ENCODE measurements around the gene RFX3. TPM values are rescaled to one million over a fixed set of nuclear protein-coding genes. Genes with fewer than 3 reads are reported as not detected.

Gene RFX3
- total and polyA plus RNA-seq, 2 of the 13 experiments (the other 11 are each of a cell fraction or from before 2014, with no cell fraction given): 2.7 to 5.3 TPM

DNA sequence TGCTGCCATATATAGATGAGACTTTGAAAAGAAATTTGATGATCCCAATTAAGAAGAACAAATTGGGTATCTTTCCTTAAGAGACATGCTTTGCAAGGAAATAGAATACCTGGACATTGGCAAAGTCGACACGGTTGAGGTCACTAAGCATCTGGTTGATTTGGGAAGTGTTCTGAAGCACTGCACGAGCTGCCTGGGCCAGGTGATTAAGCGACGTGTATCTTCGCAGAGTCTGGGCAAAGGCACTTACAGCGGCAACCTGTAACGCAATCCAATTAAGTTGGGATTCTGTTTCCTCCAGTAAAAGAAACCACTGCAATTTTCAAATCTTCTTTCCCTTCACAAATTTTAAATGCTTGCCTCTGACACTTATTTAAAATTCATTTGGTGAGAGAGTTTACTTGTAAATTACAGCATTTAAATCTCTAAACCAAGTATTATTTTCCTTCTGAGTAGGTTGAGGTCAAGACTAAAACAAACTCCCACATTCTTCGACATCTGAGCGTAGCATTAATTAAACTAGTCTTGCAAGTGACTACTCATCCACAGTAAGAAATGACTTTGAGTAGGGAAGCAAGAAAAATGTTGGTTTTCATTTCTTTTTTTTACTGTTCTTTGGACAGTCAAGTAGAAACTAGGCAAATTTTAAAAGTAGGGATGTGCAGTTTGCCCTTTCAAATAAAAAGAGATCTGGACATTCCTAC lies 262.8 kb downstream of the RFX3 start:
- DNase-seq (ENCODE audit: low spot score) (no peak), ATAC-seq (no peak), FAIRE-seq (no peak)
- POLR2A ChIA-PET: no interaction called here
- Histone ChIP-seq H4K20me1 (ENCODE audit: insufficient read depth, low read length) (no peaks in the 10 kb centered on the region), H3K4me2 (ENCODE audit: low read depth, low read length) (no peak overlapping the region), H3K9ac (ENCODE audit: insufficient read depth, low read depth, low read length) (no peak overlapping the region), H3K4me1 (ENCODE audit: insufficient read depth, low read length) (no peaks in the 10 kb centered on the region), H3K27me3 (ENCODE audit: control insufficient read depth in 1 of 2, insufficient read depth in 2 of 2, low read length in 2 of 2) (no peaks in the 10 kb centered on the region), H3K4me3 (replicated peaks in 1 of 3; ENCODE audit: insufficient read depth in 1 of 3, low read depth in 2 of 3, low read length in 3 of 3) (no peak overlapping the region), H3K27ac (ENCODE audit: extremely low read length, insufficient read depth, low read length) (no peak overlapping the region), H3K9me3 (ENCODE audit: low read length) (no peaks in the 10 kb centered on the region), H3K79me2 (ENCODE audit: insufficient read depth, low read length) (no peaks in the 10 kb centered on the region), H3K36me3 (replicated peaks in 1 of 2; ENCODE audit: control insufficient read depth in 1 of 2, insufficient read depth in 2 of 2, low read length in 2 of 2) (peaks cover 0 to 5% of the 10 kb centered on the region in 2 experiments; a peak in 1 of 5 replicates), H2AFZ (ENCODE audit: low read length) (no peak overlapping the region)
- CTCF ChIA-PET (ENCODE audit: low intra/inter-chr PET ratio, low total read pairs): no interaction called here
- in situ Hi-C loops (cut with HindIII; ENCODE audit: extremely low pct_ligation_motif_present, low pct_unique_long_range_greater_than_20kb) (no loop called here), intact Hi-C loops (cut with micrococcal nuclease; ENCODE audit: unreplicated experiment) (no loop called here)
- WGBS (ENCODE audit: low lambda C conversion rate): 98% methylated on average over 10 of the region's 10 CpGs
- TF ChIP-seq CENPT (CRISPR knock-in tag; IDR thresholded peaks at IDR 0.05; ENCODE audit: low read depth) (no peak), FOXK2 (IDR thresholded peaks at IDR 0.05) (no peak), ZNF337 (CRISPR knock-in tag; IDR thresholded peaks at IDR 0.05; ENCODE audit: borderline replicate concordance, low read depth) (no peak), SATB2 (CRISPR knock-in tag; IDR thresholded peaks at IDR 0.05) (no peak), ZSCAN30 (CRISPR knock-in tag; IDR thresholded peaks at IDR 0.05) (no peak), ZSCAN25 (CRISPR knock-in tag; IDR thresholded peaks at IDR 0.05) (no peak), KLF15 (CRISPR knock-in tag; IDR thresholded peaks at IDR 0.05; ENCODE audit: borderline replicate concordance) (no peak), ZNF317 (CRISPR knock-in tag; IDR thresholded peaks at IDR 0.05) (no peak), ZNF101 (CRISPR knock-in tag; IDR thresholded peaks at IDR 0.05; ENCODE audit: borderline replicate concordance, low read depth) (no peak), FOXO1 (CRISPR knock-in tag; IDR thresholded peaks at IDR 0.05) (no peak)
- TF ChIP-seq, protein P1, sequence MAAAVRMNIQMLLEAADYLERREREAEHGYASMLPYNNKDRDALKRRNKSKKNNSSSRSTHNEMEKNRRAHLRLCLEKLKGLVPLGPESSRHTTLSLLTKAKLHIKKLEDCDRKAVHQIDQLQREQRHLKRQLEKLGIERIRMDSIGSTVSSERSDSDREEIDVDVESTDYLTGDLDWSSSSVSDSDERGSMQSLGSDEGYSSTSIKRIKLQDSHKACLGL (CRISPR knock-in tag; IDR thresholded peaks at IDR 0.05): no peak
- TF ChIP-seq, protein P2, sequence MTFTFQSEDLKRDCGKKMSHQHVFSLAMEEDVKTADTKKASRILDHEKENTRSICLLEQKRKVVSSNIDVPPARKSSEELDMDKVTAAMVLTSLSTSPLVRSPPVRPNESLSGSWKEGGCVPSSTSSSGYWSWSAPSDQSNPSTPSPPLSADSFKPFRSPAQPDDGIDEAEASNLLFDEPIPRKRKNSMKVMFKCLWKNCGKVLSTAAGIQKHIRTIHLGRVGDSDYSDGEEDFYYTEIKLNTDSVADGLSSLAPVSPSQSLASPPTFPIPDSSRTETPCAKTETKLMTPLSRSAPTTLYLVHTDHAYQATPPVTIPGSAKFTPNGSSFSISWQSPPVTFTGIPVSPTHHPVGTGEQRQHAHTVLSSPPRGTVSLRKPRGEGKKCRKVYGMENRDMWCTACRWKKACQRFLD (CRISPR knock-in tag; IDR thresholded peaks at IDR 0.05; ENCODE audit: borderline replicate concordance): no peak
- TF ChIP-seq, protein P3, sequence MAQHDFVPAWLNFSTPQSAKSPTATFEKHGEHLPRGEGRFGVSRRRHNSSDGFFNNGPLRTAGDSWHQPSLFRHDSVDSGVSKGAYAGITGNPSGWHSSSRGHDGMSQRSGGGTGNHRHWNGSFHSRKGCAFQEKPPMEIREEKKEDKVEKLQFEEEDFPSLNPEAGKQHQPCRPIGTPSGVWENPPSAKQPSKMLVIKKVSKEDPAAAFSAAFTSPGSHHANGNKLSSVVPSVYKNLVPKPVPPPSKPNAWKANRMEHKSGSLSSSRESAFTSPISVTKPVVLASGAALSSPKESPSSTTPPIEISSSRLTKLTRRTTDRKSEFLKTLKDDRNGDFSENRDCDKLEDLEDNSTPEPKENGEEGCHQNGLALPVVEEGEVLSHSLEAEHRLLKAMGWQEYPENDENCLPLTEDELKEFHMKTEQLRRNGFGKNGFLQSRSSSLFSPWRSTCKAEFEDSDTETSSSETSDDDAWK (CRISPR knock-in tag; IDR thresholded peaks at IDR 0.05): no peak
- no TSS peak for BruUV-seq (replicated peaks)

Measured in HepG2 (cell line).